ENCODE data around the gene DTYMK.

DTYMK gene

DNA sequence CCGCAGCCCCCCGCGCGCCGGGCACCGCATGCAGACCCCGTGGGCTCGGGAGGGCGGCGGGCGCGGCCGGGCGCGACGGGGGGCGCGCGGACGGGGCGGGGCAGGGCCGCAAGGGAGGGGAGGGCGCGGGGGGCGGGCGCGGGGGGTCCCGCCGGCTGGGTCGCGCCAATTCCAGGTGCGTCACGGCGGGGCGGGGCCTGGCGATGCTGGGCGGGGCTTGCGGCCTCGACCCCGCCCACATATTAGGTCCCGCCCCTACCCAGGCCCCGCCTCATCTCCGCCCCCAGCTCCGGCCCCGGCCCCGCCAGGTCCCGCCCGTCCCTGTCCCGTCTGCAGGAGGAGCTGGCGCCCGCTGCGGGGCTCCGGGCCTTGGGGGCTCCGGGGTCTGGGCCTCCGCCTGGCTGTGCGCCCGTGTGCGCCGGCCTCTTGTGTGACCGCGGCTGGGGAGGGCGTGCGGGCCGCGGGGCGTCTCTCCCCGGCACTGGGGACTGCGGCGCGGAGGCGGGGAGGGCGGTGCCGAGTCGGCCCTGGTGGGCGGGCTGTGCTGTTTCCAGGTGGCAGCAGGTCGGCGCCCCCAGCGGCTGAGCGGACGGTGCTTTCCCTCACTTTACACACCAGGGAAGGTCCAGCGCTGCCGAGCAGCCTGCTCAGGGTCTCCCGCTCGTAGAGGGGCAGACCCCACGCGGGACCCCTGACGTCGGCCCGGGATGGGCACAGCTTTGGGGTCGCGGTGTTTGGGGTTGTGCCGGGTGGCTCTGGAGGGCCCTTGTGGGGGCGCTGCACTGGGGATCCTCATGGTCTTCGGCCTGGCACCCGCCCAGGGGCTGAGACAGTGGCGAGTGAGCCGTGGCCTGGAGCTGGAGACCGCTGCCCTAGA, 15.8 kb upstream of the DTYMK start (continued):
- no peak for TF ChIP-seq ZNF510 (tag by site-specific recombination; IDR thresholded peaks at IDR 0.05; ENCODE audit: insufficient replicate concordance)
- no peak for TF ChIP-seq ZNF174 (tag by site-specific recombination; IDR thresholded peaks at IDR 0.05)
- 0 out of 2 replicates have a peak, but pooled peaks have one; percentile 33 for TF ChIP-seq ZXDB (tag by site-specific recombination; IDR thresholded peaks at IDR 0.05)
- TF ChIP-seq, protein P1, sequence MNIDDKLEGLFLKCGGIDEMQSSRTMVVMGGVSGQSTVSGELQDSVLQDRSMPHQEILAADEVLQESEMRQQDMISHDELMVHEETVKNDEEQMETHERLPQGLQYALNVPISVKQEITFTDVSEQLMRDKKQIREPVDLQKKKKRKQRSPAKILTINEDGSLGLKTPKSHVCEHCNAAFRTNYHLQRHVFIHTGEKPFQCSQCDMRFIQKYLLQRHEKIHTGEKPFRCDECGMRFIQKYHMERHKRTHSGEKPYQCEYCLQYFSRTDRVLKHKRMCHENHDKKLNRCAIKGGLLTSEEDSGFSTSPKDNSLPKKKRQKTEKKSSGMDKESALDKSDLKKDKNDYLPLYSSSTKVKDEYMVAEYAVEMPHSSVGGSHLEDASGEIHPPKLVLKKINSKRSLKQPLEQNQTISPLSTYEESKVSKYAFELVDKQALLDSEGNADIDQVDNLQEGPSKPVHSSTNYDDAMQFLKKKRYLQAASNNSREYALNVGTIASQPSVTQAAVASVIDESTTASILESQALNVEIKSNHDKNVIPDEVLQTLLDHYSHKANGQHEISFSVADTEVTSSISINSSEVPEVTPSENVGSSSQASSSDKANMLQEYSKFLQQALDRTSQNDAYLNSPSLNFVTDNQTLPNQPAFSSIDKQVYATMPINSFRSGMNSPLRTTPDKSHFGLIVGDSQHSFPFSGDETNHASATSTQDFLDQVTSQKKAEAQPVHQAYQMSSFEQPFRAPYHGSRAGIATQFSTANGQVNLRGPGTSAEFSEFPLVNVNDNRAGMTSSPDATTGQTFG (tag by site-specific recombination; IDR thresholded peaks at IDR 0.05; ENCODE audit: borderline replicate concordance), result no peak
- no peak for TF ChIP-seq ZNF292 (tag by site-specific recombination; IDR thresholded peaks at IDR 0.05; ENCODE audit: borderline replicate concordance, low read depth)
- no peak for TF ChIP-seq ZNF223 (tag by site-specific recombination; IDR thresholded peaks at IDR 0.05)
- TF ChIP-seq, protein P2, sequence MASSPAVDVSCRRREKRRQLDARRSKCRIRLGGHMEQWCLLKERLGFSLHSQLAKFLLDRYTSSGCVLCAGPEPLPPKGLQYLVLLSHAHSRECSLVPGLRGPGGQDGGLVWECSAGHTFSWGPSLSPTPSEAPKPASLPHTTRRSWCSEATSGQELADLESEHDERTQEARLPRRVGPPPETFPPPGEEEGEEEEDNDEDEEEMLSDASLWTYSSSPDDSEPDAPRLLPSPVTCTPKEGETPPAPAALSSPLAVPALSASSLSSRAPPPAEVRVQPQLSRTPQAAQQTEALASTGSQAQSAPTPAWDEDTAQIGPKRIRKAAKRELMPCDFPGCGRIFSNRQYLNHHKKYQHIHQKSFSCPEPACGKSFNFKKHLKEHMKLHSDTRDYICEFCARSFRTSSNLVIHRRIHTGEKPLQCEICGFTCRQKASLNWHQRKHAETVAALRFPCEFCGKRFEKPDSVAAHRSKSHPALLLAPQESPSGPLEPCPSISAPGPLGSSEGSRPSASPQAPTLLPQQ (tag by site-specific recombination; IDR thresholded peaks at IDR 0.05), result no peak
- TF ChIP-seq, protein P3, sequence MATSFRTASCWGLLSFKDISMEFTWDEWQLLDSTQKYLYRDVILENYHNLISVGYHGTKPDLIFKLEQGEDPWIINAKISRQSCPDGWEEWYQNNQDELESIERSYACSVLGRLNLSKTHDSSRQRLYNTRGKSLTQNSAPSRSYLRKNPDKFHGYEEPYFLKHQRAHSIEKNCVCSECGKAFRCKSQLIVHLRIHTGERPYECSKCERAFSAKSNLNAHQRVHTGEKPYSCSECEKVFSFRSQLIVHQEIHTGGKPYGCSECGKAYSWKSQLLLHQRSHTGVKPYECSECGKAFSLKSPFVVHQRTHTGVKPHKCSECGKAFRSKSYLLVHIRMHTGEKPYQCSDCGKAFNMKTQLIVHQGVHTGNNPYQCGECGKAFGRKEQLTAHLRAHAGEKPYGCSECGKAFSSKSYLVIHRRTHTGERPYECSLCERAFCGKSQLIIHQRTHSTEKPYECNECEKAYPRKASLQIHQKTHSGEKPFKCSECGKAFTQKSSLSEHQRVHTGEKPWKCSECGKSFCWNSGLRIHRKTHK (tag by site-specific recombination; IDR thresholded peaks at IDR 0.05), result no peak
- no peak for TF ChIP-seq ZNF624 (tag by site-specific recombination; IDR thresholded peaks at IDR 0.05)
- no peak for TF ChIP-seq ZNF707 (tag by site-specific recombination; IDR thresholded peaks at IDR 0.05)
- TF ChIP-seq ZNF571 (tag by site-specific recombination; IDR thresholded peaks at IDR 0.05), result no peak
- TF ChIP-seq ZNF610 (tag by site-specific recombination; IDR thresholded peaks at IDR 0.05; ENCODE audit: borderline replicate concordance), result no peak
- TF ChIP-seq ZNF677 (tag by site-specific recombination; IDR thresholded peaks at IDR 0.05), result no peak
- TF ChIP-seq ZNF561 (tag by site-specific recombination; IDR thresholded peaks at IDR 0.05; ENCODE audit: borderline replicate concordance), result peak; percentile 51; the same call in 1 of the 2 replicates
- TF ChIP-seq, protein P4, sequence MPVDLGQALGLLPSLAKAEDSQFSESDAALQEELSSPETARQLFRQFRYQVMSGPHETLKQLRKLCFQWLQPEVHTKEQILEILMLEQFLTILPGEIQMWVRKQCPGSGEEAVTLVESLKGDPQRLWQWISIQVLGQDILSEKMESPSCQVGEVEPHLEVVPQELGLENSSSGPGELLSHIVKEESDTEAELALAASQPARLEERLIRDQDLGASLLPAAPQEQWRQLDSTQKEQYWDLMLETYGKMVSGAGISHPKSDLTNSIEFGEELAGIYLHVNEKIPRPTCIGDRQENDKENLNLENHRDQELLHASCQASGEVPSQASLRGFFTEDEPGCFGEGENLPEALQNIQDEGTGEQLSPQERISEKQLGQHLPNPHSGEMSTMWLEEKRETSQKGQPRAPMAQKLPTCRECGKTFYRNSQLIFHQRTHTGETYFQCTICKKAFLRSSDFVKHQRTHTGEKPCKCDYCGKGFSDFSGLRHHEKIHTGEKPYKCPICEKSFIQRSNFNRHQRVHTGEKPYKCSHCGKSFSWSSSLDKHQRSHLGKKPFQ (tag by site-specific recombination; IDR thresholded peaks at IDR 0.05), result no peak
- 0 out of 2 replicates have a peak, but pooled peaks have one; percentile 8 for TF ChIP-seq ZNF184 (tag by site-specific recombination; IDR thresholded peaks at IDR 0.05)
- TF ChIP-seq, protein P5, sequence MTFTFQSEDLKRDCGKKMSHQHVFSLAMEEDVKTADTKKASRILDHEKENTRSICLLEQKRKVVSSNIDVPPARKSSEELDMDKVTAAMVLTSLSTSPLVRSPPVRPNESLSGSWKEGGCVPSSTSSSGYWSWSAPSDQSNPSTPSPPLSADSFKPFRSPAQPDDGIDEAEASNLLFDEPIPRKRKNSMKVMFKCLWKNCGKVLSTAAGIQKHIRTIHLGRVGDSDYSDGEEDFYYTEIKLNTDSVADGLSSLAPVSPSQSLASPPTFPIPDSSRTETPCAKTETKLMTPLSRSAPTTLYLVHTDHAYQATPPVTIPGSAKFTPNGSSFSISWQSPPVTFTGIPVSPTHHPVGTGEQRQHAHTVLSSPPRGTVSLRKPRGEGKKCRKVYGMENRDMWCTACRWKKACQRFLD (tag by site-specific recombination; IDR thresholded peaks at IDR 0.05), result no peak
- no peak for TF ChIP-seq ZSCAN16 (tag by site-specific recombination; IDR thresholded peaks at IDR 0.05)
- TF ChIP-seq, protein P6, sequence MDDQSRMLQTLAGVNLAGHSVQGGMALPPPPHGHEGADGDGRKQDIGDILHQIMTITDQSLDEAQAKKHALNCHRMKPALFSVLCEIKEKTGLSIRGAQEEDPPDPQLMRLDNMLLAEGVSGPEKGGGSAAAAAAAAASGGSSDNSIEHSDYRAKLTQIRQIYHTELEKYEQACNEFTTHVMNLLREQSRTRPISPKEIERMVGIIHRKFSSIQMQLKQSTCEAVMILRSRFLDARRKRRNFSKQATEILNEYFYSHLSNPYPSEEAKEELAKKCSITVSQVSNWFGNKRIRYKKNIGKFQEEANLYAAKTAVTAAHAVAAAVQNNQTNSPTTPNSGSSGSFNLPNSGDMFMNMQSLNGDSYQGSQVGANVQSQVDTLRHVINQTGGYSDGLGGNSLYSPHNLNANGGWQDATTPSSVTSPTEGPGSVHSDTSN (CRISPR knock-in tag; IDR thresholded peaks at IDR 0.05), result no peak
- no peak for TF ChIP-seq FEZF1 (tag by site-specific recombination; IDR thresholded peaks at IDR 0.05)
- no peak for TF ChIP-seq IKZF3 (tag by site-specific recombination; IDR thresholded peaks at IDR 0.05)
- no peak for TF ChIP-seq ZNF785 (tag by site-specific recombination; IDR thresholded peaks at IDR 0.05)
- no peak for TF ChIP-seq TRIM28 (IDR thresholded peaks at IDR 0.05; ENCODE audit: borderline replicate concordance, low read length)
- TF ChIP-seq, protein P7, sequence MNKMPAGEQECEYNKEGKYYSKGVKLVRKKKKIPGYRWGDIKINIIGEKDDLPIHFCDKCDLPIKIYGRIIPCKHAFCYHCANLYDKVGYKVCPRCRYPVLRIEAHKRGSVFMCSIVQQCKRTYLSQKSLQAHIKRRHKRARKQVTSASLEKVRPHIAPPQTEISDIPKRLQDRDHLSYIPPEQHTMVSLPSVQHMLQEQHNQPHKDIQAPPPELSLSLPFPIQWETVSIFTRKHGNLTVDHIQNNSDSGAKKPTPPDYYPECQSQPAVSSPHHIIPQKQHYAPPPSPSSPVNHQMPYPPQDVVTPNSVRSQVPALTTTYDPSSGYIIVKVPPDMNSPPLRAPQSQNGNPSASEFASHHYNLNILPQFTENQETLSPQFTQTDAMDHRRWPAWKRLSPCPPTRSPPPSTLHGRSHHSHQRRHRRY (tag by site-specific recombination; IDR thresholded peaks at IDR 0.05), result no peak
